ENCODE data around the gene GARS1. TPM values are rescaled to one million over a fixed set of nuclear protein-coding genes. Genes with fewer than 3 reads are reported as not detected.

Gene GARS1, protein sequence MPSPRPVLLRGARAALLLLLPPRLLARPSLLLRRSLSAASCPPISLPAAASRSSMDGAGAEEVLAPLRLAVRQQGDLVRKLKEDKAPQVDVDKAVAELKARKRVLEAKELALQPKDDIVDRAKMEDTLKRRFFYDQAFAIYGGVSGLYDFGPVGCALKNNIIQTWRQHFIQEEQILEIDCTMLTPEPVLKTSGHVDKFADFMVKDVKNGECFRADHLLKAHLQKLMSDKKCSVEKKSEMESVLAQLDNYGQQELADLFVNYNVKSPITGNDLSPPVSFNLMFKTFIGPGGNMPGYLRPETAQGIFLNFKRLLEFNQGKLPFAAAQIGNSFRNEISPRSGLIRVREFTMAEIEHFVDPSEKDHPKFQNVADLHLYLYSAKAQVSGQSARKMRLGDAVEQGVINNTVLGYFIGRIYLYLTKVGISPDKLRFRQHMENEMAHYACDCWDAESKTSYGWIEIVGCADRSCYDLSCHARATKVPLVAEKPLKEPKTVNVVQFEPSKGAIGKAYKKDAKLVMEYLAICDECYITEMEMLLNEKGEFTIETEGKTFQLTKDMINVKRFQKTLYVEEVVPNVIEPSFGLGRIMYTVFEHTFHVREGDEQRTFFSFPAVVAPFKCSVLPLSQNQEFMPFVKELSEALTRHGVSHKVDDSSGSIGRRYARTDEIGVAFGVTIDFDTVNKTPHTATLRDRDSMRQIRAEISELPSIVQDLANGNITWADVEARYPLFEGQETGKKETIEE
- total RNA-seq = 154 and 240 TPM in 2 replicates

DNA sequence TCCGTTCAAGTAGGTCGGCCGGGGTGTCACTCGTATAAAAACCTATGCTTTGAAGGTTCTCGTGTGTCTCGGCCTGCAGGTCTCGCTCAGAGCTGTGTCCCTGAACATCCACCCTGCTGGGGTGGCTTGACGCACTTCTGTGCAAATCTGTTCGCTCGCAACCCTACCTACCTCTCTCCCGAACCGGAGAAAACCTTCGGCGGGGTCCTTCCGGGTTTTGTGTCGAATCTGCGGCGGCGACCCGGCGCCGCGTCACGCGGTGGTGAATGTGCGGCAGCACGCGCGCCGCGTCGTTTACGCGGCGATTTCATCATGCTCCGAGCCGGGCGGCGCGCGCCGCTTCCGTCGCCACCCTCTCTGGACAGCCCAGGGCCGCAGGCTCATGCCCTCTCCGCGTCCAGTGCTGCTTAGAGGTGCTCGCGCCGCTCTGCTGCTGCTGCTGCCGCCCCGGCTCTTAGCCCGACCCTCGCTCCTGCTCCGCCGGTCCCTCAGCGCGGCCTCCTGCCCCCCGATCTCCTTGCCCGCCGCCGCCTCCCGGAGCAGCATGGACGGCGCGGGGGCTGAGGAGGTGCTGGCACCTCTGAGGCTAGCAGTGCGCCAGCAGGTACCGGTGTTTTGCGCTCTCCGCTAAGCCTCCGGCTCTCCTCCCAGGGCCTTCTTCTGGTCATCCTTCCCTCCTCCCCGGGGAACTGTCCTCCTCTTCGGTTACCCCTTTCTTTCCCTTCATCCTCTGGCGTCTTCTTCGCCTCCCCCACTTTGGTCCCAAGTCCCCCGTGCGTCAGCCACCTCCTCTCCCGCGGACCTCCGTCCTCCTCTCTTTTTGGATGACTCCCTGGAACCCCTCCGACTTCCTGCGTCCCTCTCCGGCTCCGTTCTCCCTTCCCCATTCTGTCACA, at the start of gene GARS1:
Gene GARS1, plus strand, starts transcription at position 339 of the 896 bp plus-strand sequence. Its CDS starts 44 bp downstream, at position 383.
- DNase-seq (ENCODE audit: low read depth) = peak; percentile 18
- TF ChIP-seq, protein P1, sequence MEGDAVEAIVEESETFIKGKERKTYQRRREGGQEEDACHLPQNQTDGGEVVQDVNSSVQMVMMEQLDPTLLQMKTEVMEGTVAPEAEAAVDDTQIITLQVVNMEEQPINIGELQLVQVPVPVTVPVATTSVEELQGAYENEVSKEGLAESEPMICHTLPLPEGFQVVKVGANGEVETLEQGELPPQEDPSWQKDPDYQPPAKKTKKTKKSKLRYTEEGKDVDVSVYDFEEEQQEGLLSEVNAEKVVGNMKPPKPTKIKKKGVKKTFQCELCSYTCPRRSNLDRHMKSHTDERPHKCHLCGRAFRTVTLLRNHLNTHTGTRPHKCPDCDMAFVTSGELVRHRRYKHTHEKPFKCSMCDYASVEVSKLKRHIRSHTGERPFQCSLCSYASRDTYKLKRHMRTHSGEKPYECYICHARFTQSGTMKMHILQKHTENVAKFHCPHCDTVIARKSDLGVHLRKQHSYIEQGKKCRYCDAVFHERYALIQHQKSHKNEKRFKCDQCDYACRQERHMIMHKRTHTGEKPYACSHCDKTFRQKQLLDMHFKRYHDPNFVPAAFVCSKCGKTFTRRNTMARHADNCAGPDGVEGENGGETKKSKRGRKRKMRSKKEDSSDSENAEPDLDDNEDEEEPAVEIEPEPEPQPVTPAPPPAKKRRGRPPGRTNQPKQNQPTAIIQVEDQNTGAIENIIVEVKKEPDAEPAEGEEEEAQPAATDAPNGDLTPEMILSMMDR (conservative IDR thresholded peaks at IDR 0.05; ENCODE audit: low read depth, low read length) = no peak
- peak within 1 kb of the TSS; percentile 73 for H3K4me3 ChIP-seq (ENCODE audit: low read depth, low read length)

DNA sequence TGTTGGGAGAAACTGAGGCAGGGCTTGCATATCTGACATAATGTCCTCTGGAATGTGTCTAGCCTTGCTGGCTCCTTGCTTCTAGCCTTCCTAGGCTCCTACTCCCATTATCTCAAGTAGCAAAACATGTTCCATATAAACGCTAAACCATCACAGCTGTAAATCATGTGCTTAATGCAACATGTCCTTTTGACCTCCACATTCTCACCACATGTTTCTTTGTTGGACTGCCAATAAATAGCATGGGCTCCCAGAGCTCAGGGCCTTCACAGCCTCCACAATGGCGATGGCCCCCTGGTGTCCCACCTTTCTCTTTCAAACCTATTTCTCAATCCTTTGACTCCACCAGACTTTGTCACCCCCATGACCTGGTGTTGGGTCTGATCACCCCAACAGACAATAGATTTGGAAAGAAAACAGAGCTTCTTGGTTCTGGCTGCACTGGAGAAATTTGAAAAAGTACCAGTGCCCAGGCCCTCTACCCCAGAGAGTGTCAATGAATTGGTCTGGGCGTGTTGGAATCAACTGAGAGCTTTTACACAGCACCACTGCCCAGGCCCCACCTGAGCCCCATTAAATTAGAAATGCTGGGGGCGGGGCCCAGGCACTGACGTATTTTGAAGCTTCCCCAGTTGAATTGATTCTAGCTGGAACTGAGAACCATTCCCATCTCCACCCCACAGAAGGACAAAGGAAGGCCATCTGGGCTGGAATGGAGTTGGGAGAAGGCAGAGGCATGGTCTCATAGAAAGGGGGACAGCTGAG, 48.7 kb upstream of the GARS1 start:
- TF ChIP-seq, protein P1 (conservative IDR thresholded peaks at IDR 0.05; ENCODE audit: low read depth, low read length) = no peak

DNA sequence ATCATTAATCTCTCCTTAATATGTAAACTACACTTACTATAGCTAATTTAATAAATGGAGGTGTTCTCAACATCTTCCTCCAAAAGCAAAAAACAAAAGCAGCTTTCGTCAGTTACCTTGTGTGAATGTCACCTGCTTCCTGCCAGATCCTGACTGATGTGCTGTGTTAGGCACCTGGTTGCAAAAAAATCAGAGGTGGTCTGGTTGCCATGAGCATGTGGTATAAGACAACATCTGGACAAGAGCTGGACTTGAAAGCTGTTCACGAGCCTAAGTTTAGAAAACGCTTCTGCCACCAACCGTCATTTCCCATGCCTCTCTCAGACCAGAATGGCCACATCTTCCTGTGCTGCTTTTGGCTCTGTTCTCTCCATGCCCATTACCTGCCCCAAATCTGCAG, 48.1 kb upstream of the GARS1 start:
- DNase-seq (ENCODE audit: low read depth) = no peak
- no peak overlapping the region for H3K4me3 ChIP-seq (ENCODE audit: low read depth, low read length)
- TF ChIP-seq, protein P1 (conservative IDR thresholded peaks at IDR 0.05; ENCODE audit: low read depth, low read length) = no peak

More for the DNA sequence above, 48.7 kb upstream of the GARS1 start:
- DNase-seq (ENCODE audit: low read depth) = no peak
- no peak overlapping the region for H3K4me3 ChIP-seq (ENCODE audit: low read depth, low read length)

DNA sequence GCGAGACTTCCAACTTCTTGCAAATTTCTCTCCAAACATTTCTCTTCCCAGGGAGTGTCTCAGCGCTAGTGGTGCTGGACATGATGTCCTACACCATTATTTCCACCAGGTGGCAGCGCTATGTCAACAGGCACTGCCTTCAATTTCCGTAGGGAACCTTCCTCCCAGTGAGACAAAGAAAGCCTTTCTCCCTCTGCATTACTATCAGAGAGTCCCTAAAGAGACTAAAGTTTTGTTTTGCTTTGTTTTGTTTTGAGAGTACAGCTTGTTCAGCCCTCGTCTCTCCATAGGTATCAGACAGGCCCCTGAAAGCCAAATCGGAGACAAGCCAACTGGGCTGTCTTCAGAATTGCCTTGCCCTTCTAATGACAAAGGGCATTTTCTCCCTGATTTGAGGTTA, 45.8 kb upstream of the GARS1 start:
- DNase-seq (ENCODE audit: low read depth) = no peak
- no peak overlapping the region for H3K4me3 ChIP-seq (ENCODE audit: low read depth, low read length)
- TF ChIP-seq, protein P1 (conservative IDR thresholded peaks at IDR 0.05; ENCODE audit: low read depth, low read length) = peak; percentile 85

DNA sequence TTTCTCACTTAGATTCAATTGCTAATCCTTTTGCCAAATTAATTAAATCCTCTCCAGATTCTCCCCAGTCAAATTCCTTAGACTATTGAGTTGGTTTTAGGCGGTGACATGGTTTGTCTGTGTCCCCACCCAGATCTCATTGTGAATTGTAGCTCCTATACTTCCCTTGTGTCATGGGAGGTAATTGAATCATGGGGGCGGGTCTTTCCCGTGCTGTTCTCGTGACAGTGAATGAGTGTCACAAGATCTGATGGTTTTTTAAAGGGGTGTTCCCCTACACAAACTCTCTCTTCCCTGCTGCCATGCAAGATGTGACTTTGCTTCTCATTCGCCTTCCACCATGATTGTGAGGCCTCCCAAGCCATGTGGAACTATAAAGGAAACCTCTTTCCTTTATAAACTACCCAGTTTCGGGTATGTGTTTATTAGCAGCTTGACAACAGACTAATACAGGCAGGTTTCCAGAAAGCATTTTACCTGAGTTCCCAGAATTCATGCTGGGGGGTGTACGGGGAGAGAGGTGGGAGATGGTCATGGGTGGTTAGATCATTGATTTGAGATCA, 44.7 kb upstream of the GARS1 start:
- TF ChIP-seq, protein P1 (conservative IDR thresholded peaks at IDR 0.05; ENCODE audit: low read depth, low read length) = no peak
- no peak for DNase-seq (ENCODE audit: low read depth)
- no peak overlapping the region for H3K4me3 ChIP-seq (ENCODE audit: low read depth, low read length)

DNA sequence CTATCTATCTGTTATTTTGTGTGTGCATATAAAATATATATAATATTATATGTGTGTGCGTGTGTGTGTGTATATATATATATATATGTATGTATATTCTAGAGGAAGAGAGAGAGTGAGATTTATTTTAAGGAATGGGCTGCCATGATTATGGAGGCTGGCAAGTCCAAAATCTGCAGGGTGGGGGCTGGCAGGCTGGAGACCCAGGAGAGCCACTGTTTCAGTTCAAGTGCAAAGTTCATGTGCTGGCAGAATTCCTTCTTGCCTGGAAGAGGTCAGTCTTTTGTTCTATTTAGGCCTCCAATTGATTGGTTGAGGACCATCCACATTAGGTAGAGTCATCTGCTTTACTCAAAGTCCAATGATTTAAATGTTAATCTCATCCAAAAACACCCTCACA, 42.3 kb upstream of the GARS1 start:
- H3K4me3 ChIP-seq (ENCODE audit: low read depth, low read length) = no peak overlapping the region
- TF ChIP-seq, protein P1 (conservative IDR thresholded peaks at IDR 0.05; ENCODE audit: low read depth, low read length) = no peak
- no peak for DNase-seq (ENCODE audit: low read depth)
